ENCODE measurements around the gene DDX50. TPM values are rescaled to one million over a fixed set of nuclear protein-coding genes. Genes with fewer than 3 reads are reported as not detected.
A peak's percentile ranks its signal among the peaks of the same experiment; 100 is the strongest.
"Not testable (repeated sequence)": the region's sequence is repeated elsewhere in the genome, so short reads cannot be mapped to it uniquely, and the experiment has no call there.

The DDX50 gene
- total RNA-seq, 1 donor from 2014 or later = 41.3 TPM

DNA sequence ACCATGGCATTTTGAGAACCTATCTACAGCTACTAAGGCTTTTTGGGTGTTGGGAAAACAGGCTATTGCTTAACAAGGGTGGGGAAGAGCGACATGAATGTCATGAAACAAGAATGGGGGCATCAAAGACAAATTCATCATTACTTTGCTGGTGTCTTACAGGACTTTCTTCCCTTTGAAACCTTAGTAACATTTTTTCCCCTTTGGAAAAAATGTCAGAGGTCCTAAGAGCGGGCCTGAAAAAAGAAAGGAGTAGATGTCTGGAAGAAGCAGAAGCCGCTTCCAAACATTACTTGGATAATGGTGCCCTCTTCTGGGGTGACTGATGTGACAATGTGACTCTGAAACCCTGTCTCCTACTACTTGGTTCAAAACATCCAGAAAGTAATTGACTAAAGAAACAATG lies 3.8 kb upstream of the DDX50 start:
- DNase-seq (ENCODE audit: low spot score) (no peak), ATAC-seq (no peak)
- intact Hi-C loops (cut with DNase I) = no loop called here

DNA sequence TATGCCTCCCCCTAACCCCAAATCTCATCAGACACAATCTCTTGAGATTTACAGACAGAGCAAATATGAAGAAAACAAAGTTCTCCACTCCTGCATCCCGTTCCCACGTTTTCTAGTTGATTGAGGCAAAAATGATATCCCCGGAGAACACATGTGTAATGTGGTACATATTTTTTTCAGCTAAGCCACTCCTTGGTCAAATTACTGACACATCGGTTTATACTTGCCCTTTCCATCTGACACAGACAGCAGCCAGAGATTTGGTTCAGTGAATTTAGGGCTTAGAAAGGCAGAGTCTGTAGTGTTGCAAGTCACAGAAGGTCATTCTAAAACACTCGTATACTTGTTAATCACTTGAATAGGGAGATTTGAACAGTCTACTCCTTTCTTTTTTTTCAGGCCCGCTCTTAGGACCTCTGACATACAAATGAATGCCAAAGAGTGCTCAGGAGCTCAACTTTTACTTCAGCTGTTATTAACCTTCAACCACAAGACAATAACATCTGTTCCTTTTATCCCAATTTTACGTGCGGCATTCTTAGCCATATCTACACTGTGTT lies 1.8 kb upstream of the DDX50 start:
- ATAC-seq = no peak
- intact Hi-C loops (cut with DNase I) = no loop called here
- no peak for DNase-seq (ENCODE audit: low spot score)

DNA sequence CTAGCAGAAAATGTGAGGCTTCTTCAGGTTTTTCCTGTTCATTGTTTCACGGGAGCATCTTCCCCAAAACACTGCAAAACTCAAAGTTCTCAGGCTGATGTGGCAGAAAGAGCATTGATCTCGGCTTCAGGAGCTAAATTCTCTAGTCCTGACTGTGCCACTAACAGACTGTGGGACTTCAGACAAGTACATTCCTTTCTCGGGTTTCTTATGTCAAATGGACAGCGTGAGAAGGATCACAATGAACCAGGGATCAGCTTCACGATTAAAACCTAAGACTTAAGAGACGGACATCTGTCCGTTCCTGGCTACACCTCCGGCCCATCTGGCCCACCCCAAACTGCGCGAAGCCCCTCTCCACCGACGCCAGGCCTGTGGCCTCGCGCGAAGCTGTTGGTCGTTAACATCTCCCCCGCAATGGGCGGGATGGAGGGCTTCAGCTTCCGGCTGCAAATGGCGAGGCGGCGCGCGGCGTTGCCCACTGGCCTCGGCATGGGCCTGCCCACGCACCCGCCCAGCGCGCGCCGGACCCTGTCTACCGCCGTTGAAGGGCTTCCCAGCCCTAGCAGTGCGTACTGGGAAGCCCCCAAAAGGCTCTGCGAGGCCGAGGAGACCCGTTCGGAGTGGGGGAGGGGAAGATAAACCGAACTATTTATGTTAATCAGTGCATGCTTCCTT lies 549 bp upstream of the DDX50 start:
- ATAC-seq (no peak), DNase-seq (ENCODE audit: low spot score) (peak; percentile 86)
- intact Hi-C loops (cut with DNase I) = no loop called here

DNA sequence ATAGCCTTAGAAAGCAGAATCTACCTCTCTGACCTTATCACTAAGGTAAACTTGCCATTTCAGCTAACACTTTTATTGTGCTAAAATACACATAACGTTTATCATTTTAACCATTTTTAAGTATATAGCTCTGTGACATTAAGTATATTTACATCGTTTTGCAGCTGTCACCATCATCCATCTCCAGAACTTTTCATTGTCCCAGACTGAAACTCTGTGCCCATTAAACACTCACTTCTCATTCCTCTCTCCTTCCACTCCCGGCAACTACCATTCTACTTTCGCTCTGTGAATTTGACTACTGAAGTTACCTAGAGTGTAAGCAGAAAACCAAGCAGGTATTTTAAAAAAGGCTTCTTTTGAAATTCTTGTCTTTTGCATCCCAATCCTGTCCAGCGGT lies 1.3 kb downstream of the DDX50 start:
- no peak for ATAC-seq
- intact Hi-C loops (cut with DNase I) = no loop called here
- DNase-seq (ENCODE audit: low spot score) = no peak

DNA sequence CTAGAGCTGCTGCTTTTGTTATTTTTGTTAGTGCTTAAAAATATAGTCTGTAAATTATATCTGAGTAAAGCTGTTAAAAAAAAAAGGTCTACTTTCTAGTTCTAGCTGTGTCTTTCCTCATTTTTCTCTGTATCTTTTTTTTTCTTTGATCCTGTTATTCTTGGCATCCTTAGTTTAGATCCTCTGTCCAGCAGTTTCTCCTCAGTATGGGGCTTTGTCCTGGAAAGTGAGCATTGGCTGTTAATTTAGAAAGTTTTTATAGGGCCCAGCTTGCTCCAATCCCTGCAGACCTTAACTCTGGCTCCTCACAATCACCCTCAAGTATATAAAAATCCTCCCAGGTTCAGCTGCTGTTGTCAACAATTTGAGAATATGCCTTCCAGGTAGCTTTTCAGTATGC lies 23.5 kb downstream of the DDX50 start:
- intact Hi-C loops (cut with DNase I) = no loop called here

DNA sequence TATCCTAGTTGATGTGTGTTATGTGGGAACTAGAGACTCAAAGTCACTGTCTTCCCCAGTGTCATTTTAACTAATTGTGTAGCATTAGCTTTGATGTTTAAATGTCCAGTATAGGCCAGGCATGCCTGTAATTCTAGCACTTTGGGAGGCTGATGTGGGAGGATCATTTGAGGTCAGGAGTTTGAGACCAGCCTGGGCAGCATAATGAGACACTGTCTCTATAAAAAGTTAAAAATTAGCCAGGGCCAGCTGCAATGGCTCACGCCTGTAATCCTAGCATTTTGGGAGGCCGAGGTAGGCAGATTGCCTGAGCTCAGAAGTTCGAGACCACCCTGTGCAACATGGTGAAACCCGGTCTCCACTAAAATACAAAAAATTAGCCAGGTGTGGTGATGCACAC lies 24.4 kb downstream of the DDX50 start:
- DNase-seq (ENCODE audit: low spot score) (no peak), ATAC-seq (no peak)
- intact Hi-C loops (cut with DNase I) = no loop called here

More for the DNA sequence above, 23.5 kb downstream of the DDX50 start:
- ATAC-seq (peak; percentile 28), DNase-seq (ENCODE audit: low spot score) (no peak)

DNA sequence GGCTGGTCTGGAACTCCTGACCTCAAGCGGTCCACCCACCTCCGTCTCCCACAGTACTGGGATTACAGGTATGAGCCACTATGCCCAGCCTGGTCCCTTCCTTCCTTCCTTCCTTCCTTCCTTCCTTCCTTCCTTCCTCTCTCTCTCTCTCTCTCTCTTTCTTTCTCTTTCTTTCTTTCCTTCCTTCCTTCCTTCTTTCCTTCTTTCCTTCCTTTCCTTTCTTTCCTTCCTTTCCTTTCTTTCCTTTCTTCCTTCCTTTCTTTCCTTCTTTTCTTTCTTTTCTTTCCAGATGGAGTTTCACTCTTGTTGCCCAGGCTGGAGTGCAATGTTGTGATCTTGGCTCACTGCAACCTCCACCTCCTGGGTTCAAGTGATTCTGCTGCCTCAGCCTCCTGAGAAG lies 28.0 kb downstream of the DDX50 start:
- DNase-seq (ENCODE audit: low spot score); intact Hi-C loops (cut with DNase I); ATAC-seq: not testable (repeated sequence)

DNA sequence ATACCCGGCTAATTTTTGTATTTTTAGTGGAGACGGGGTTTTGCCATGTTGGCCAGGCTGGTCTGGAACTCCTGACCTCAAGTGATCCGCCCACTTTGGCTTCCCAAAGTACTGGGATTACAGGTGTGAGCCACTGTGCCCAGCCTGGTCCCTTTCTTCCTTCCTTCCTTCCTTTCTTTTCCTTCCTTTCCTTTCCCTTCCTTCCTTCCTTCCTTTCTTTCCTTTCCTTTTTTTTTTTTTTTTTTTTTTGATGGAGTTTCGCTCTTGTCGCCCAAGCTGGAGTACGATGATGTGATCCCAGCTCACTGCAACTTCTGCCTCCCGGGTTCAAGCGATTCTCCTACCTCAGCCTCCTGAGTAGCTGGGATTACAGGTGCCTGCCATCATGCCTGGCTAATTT lies 28.8 kb downstream of the DDX50 start:
- ATAC-seq; DNase-seq (ENCODE audit: low spot score); intact Hi-C loops (cut with DNase I): not testable (repeated sequence)

DNA sequence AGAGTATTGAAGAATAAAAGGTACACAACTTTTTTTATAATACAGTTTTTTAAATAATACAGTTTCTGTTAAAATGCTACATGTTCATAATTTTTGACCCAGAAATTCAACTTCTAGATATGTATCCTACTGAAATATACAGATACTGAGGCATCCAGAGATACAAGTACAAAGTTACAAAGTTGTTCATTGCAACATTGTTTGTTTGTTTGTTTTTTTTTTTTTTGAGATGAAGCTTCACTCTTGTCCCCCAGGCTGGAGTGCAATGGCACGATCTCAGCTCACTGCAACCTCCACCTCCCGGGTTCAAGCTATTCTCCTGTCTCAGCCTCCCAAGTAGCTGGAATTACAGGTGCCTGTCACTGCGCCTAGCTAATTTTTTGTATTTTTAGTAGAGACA lies 31.7 kb downstream of the DDX50 start:
- intact Hi-C loops (cut with DNase I); DNase-seq (ENCODE audit: low spot score); ATAC-seq: not testable (repeated sequence)

DNA sequence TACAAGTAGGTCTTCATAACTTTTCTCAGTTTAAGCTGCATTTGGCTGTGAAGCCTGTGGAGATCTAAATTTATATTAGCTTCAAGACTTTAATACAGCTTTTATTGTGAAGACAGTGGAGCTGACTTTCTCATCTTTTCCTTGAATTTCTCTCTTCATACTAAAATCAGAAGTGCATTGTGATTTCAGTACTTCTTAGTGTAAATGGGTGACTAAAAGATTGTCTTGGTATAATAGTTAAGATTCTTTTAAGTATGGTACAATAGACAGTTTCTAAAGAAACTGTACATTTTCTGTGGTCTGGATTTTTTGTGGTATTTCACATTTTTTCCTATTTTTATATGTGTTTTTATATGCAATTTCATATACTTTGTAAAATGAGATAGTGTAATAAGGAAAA lies 33.9 kb downstream of the DDX50 start:
- DNase-seq (ENCODE audit: low spot score) = no peak
- ATAC-seq = no peak
- intact Hi-C loops (cut with DNase I) = no loop called here

DNA sequence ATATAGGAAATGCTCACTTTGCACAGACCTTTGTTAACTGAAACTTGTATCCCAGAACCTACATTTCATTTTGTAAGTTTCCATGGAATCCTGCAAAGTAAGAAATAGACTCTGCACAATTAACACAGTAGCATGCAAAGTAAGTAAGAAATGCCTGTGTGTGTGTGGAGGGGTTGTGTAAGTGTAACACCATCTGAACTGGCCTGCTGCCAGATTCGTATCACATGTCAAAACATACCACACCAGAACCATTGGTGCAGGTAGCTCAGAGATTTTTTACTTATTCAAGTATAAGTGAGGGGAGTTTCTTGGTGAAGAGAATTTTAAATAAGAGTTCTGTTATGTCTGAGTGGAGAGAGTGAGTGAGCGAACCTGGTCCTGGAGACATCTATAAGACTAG lies 37.0 kb downstream of the DDX50 start:
- DNase-seq (ENCODE audit: low spot score) (no peak), ATAC-seq (no peak)
- intact Hi-C loops (cut with DNase I) = no loop called here

DNA sequence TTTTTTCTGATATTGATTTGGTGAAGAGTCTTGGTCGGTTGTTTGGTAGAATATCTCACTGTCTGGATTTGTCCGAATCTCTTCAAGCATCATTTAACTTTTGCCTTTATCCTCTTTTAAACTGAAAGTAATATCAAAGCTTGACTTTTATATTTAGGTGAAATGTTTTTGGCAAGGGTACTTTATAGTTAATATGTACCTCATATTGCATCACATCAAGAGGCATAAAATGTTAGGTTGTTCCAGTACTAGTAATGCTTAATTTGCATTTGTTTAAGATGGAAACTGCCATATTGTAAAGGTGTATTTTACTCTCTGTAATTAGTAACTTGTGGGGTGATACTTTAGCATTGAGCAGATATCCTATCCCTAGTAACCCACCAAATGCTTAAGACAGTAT lies 37.8 kb downstream of the DDX50 start:
- DNase-seq (ENCODE audit: low spot score) = no peak
- intact Hi-C loops (cut with DNase I) = no loop called here
- ATAC-seq = no peak

DNA sequence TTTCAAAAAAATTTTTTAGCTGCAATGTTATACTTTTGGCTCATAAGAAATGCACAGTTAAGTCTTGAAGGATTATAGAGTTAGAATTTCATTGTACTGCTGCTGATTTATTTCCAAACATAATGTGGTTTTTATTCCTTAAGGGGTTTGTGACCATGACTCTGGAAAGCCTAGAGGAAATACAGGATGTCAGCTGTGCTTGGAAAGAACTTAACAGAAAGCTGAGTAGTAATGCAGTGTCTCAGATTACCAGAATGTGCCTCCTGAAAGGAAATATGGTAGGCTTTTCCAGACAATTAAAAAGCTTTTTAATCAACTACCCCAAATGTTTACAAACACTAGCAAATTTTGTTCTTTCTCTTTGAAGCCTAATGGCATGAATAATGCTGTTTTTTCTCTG lies 39.8 kb downstream of the DDX50 start:
- ATAC-seq; intact Hi-C loops (cut with DNase I); DNase-seq (ENCODE audit: low spot score): not testable (repeated sequence)

DNA sequence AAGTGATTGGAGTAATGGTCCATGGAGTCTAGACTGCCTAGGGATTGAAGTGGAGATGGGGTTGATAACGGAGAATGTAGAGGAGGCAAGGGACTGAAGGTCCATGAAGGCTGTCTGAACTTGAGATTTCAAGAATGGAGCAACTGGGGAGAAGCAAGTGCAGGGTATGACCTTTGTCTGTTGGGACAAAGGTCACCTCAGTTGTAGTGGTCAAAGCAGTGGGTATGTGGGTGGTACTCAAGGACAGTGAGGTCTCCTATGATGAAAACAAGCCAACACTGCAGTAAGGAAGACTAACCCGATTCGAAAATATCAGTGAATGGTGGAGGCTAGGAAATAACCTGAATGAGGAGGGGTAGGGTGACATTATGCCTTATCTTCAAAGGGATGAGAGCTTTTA lies 49.5 kb downstream of the DDX50 start:
- intact Hi-C loops (cut with DNase I) = no loop called here
- DNase-seq (ENCODE audit: low spot score) = no peak
- ATAC-seq = no peak

DNA sequence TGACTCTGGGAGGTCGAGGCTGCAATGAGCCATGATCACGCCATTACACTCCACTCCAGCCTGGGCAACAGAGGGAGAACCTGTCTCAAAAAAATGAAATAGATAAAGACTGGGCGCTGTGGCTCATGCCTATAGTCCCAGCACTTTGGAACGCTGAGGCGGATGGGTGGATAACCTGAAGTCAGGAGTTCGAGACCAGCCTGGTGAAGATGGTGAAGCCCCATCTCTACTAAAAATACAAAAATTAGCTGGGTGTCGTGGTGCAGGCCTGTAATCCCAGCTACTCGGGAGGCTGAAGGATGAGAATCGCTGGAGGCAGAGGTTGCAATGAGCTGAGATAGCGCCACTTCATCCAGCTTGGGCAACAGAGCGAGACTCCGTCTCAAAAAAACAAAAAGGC lies 53.8 kb downstream of the DDX50 start:
- DNase-seq (ENCODE audit: low spot score) (no peak), ATAC-seq (no peak)
- intact Hi-C loops (cut with DNase I) = no loop called here

DNA sequence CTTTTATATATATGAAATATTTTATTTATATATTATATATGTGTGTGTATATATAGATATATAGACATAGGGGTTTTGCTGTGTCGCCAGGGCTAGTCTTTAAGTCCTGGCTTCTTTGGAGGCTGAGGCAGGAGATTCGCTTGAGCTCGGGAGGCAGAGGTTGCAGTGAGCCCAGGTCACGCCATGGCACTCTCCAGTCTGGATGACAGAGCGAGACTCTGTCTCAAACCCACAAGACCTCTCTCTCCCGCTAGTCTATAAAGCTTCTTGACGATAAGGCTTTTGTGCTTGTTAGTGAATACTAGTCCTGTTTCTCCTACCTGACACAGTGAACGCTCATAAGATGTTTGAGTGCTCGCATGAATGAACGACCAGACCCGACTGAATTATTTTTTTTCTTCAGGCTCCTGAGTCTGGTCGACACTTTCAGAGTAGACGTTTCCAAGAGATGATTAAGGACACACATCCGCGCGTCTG lies 54.3 kb downstream of the DDX50 start:
- DNase-seq (ENCODE audit: low spot score) (no peak), ATAC-seq (no peak)
- intact Hi-C loops (cut with DNase I) = no loop called here

DNA sequence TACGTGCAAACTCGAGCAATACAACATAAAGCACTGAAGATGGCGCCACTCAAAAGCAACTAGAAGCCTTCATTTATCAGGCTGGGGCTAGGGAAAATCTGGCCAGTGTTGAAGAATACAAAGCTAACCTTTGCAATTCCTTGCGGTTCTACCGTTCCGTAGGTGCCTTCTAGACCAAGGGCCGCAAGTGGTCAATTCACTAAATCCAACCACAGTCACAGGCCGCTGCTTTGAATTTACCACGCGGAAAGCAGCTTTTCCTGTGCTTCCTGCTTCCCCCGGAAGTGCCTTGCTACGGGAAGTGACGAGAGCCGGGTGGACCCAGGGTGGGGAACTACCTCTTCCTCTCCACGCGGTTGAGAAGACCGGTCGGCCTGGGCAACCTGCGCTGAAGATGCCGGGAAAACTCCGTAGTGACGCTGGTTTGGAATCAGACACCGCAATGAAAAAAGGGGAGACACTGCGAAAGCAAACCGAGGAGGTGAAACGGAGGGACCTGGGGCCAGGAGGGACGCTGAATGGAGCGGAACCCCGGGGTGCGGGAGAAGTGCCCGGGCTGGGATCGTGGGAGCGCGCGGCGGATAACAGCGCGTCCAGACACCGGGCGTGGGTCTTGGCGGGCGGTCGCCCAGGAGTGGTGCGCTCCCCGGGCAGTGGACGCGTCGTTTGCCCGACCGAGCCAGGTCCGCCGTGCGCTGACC lies 54.9 kb downstream of the DDX50 start, which contains the start of gene DDX21:
TSS of gene DDX21 (plus strand) at position 339 of the 701 bp plus-strand sequence. CDS start at position 395, 56 bp downstream.
- ATAC-seq (peak; percentile 98), DNase-seq (ENCODE audit: low spot score) (peak; percentile 92)
- intact Hi-C loops (cut with DNase I) = no loop called here

DNA sequence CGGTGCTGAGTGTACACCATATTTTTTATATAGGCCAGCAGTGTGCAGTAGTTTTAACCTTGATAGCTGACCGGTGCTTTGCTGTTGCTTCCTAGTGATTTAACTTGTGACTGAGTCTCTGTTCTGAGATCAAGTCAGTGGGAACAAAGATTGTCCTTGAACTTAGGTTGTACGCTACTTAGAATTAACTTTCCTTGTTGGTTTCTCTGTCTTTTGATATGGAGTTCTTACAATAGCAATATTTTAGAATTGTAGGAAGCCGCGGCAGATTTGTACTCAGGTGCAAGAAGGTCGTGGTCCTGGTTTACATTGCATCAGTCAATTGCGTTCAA lies 56.1 kb downstream of the DDX50 start:
- DNase-seq (ENCODE audit: low spot score) (no peak), ATAC-seq (no peak)
- intact Hi-C loops (cut with DNase I) = no loop called here

DNA sequence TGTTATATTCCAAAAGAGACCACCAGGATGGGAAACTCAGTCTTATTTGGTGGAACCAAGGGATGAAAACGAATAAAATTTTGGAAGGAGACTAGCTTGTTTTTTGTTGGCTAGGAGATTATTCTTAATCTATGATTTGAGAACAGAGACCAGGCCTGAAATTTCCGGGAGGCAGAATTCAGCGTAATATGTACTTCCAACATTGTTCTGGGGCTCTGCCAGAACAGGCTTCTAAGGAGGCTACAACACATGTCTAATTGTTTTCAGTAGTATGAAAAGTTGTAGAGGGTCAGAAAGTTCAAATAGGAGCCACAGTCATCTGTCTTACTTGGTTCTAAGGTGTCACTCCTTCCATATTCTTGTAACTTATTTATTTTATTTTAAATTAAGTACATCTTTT lies 56.5 kb downstream of the DDX50 start:
- ATAC-seq = no peak
- intact Hi-C loops (cut with DNase I) = no loop called here

More for the DNA sequence above, 56.5 kb downstream of the DDX50 start:
- DNase-seq (ENCODE audit: low spot score) = no peak
